Kidney glomerular epithelial cell (primary cell): ENCODE measurements around the gene PCDHB9.

Experiments
- DNase-seq: peaks from one replicate; lab custom pipeline; 2025; lab: John Stamatoyannopoulos, UW

Gene PCDHB9

GRCh38 chr5:141236516-141237313 lies 49.8 kb downstream of the PCDHB9 start:
- no peak for DNase-seq
